Spleen (tissue), 11 donors: ENCODE measurements around the gene GOLPH3. TPM values are rescaled to one million over a fixed set of nuclear protein-coding genes. Genes with fewer than 3 reads are reported as not detected.

Source experiments
- DNase-seq: peaks from one replicate; pipeline ENCODE4 v3.0.0-alpha.2; 2020
- H3K27ac ChIP-seq, 8 donors: fragments of 200-600 bp; sonication (generic) in 7 of 8; 1 replicate in 4 of 8; 2 replicates in 4 of 8; pipeline versions ENCODE4 v1.5.0 to v1.8.0; 2016 to 2021; ENCODE audit warnings: inconsistent platforms in 4 of 8, mild to moderate bottlenecking in 4 of 8, moderate library complexity in 1 of 8
- H3K27me3 ChIP-seq, 7 donors: fragments of 200-600 bp; sonication (generic) in 6 of 7; replicated peaks in 1 of 7; 1 replicate in 4 of 7; 2 replicates in 3 of 7; pipeline versions ENCODE4 v1.5.0 to v1.8.0; 2016 to 2021; ENCODE audit warnings: inconsistent platforms in 3 of 7, mild to moderate bottlenecking in 1 of 7
- H3K36me3 ChIP-seq, 6 donors: fragments of 200-600 bp; sonication (generic) in 5 of 6; 1 replicate in 4 of 6; 2 replicates in 2 of 6; pipeline versions ENCODE4 v1.5.0 to v1.8.0; 2016 to 2021; ENCODE audit warnings: inconsistent platforms in 2 of 6
- H3K4me1 ChIP-seq, 6 donors: fragments of 200-600 bp; sonication (generic) in 5 of 6; 1 replicate in 3 of 6; 2 replicates in 3 of 6; pipeline versions ENCODE4 v1.5.0 to v1.8.0; 2016 to 2021; ENCODE audit warnings: inconsistent platforms in 3 of 6
- H3K4me3 ChIP-seq, 8 donors: fragments of 200-600 bp; sonication (generic) in 7 of 8; 1 replicate in 4 of 8; 2 replicates in 4 of 8; pipeline versions ENCODE4 v1.5.0 to v1.8.0; 2016 to 2021; ENCODE audit warnings: inconsistent platforms in 4 of 8, mild to moderate bottlenecking in 4 of 8, moderate library complexity in 2 of 8
- H3K9me3 ChIP-seq, 8 donors: fragments of 200-600 bp; sonication (generic) in 7 of 8; 1 replicate in 4 of 8; 2 replicates in 4 of 8; pipeline versions ENCODE4 v1.5.0 to v1.8.0; 2016 to 2021; ENCODE audit warnings: inconsistent platforms in 4 of 8
- CTCF ChIP-seq, 11 experiments: fragments of 200-600 bp in 7 of 11; fragments of 450-650 bp in 4 of 11; sonication (generic) in 4 of 11; IDR thresholded peaks in 8 of 11; conservative IDR thresholded peaks in 3 of 11; 1 replicate in 7 of 11; 2 replicates in 4 of 11; pipeline versions ENCODE4 v1.4.0 to v1.8.0; 2016 to 2021; ENCODE audit warnings: antibody characterized with exemption in 11 of 11, inconsistent platforms in 4 of 11, mild to moderate bottlenecking in 1 of 11
- POLR2A ChIP-seq, 3 donors: fragments of 450-650 bp; IDR thresholded peaks; one replicate each; pipeline ENCODE4 v1.5.1; 2017; ENCODE audit warnings: antibody characterized with exemption in 3 of 3, mild to moderate bottlenecking in 1 of 3
- POLR2AphosphoS5 ChIP-seq, 3 donors: sonication (generic); formaldehyde crosslinking; IDR thresholded peaks; one replicate each; pipeline ENCODE4 v1.5.1; 2017; ENCODE audit warnings: antibody characterized with exemption in 3 of 3
- WGBS, 5 donors: extraction: QIAGEN DNeasy Blood & Tissue Kit in 3 of 5; methylation state at CpG; one replicate each; pipeline versions ENCODE4 v1.1.5 to v1.1.7; 2013 to 2018; 5-methylcytosine and 5-hydroxymethylcytosine counted together
- intact Hi-C: fragments of 100-400 bp; cut with DNase I; formaldehyde crosslinking; loops from one replicate; pipeline ENCODE4 v1.15.0; 2023; ENCODE audit warnings: low total_unique reads
- polyA plus RNA-seq, 3 donors: library from polyadenylated mRNA; stranded (reverse); fragments of 200-250 nt; gene quantifications; one replicate each; pipeline ENCODE4 v1.2.1, GENCODE V29; 2013
- total RNA-seq, 7 donors: library from RNA; depleted of rRNA in 3 of 7; stranded (reverse); fragments of >200 nt in 3 of 7; fragmentation: NEBNext Ultra II Directional in 4 of 7; extraction: Animal tissue kit (Norgen Biotek cat#: 25700) in 4 of 7; gene quantifications; one replicate each; pipeline versions ENCODE4 v1.1.0 to v1.2.1, GENCODE V29; 2016 to 2021
- donor health status: healthy with polysubstance abuse.
- donor health status: DM: no; HTN: no; CAD: no; lungs with moderate emphysema.
- donor health status: DM: no; HTN: no; CAD: no.
- donor health status: Bipolar disorder and iron deficiency.
- donor health status: healthy.
- donor health status: DM: no; HTN: no; CAD: no.
- donor health status: DM: yes; HTN: yes; CAD: no.

GOLPH3 gene
- total and polyA plus RNA-seq, 10 donors = 27.0 to 82.3 (median 69.2) TPM

- no peaks in the 10 kb centered on the region for H3K4me1 ChIP-seq
- H3K27me3 ChIP-seq = no peaks in the 10 kb centered on the region
- H3K27ac ChIP-seq = no peak overlapping the region
- no peaks in the 10 kb centered on the region for H3K9me3 ChIP-seq
- 89 to 97% (median 93%) methylated on average over 4 of the region's 4 CpGs for WGBS, 5 donors
- intact Hi-C loops = no loop called here
- TF ChIP-seq CTCF (IDR thresholded peaks at IDR 0.05 in 8 of 11, conservative IDR thresholded peaks at IDR 0.05 in 3 of 11) = no peak
- TF ChIP-seq POLR2AphosphoS5 (IDR thresholded peaks at IDR 0.05) = no peak
- no peak for TF ChIP-seq POLR2A (IDR thresholded peaks at IDR 0.05)
- peaks cover 0 to 99% (median 35%) of the 10 kb centered on the region in 6 donors for H3K36me3 ChIP-seq
- no peak overlapping the region for H3K4me3 ChIP-seq
- DNase-seq = no peak
Measured at GRCh38 chr5:32116574-32117313, 57.4 kb downstream of the GOLPH3 start.

- no peak overlapping the region for H3K4me3 ChIP-seq
- intact Hi-C loops = no loop called here
- H3K4me1 ChIP-seq = no peaks in the 10 kb centered on the region
- DNase-seq = no peak
- 87 to 93% (median 88%) methylated on average over 3 of the region's 3 CpGs for WGBS, 5 donors
- no peaks in the 10 kb centered on the region for H3K27me3 ChIP-seq
- TF ChIP-seq POLR2AphosphoS5 (IDR thresholded peaks at IDR 0.05) = no peak
- no peak for TF ChIP-seq POLR2A (IDR thresholded peaks at IDR 0.05)
- TF ChIP-seq CTCF (IDR thresholded peaks at IDR 0.05 in 8 of 11, conservative IDR thresholded peaks at IDR 0.05 in 3 of 11) = no peak
- H3K27ac ChIP-seq = no peak overlapping the region
- peaks cover 0 to 99% (median 38%) of the 10 kb centered on the region in 6 donors for H3K36me3 ChIP-seq
- no peaks in the 10 kb centered on the region for H3K9me3 ChIP-seq
Measured at GRCh38 chr5:32115985-32116384, 58.1 kb downstream of the GOLPH3 start.

- no peaks in the 10 kb centered on the region for H3K9me3 ChIP-seq
- TF ChIP-seq POLR2AphosphoS5 (IDR thresholded peaks at IDR 0.05) (no peak), CTCF (IDR thresholded peaks at IDR 0.05 in 8 of 11, conservative IDR thresholded peaks at IDR 0.05 in 3 of 11) (no peak), POLR2A (IDR thresholded peaks at IDR 0.05) (no peak)
- WGBS, 5 donors = 92 to 95% (median 93%) methylated on average over 5 of the region's 5 CpGs
- H3K4me3 ChIP-seq = no peak overlapping the region
- peaks cover 0 to 99% (median 62%) of the 10 kb centered on the region in 6 donors for H3K36me3 ChIP-seq
- no peaks in the 10 kb centered on the region for H3K27me3 ChIP-seq
- no peak overlapping the region for H3K27ac ChIP-seq
- intact Hi-C loops = no loop called here
- H3K4me1 ChIP-seq = no peaks in the 10 kb centered on the region
- DNase-seq = no peak
Measured at GRCh38 chr5:32110111-32110696, 63.9 kb downstream of the GOLPH3 start.

GRCh38 chr5:32109236-32109635 lies 64.9 kb downstream of the GOLPH3 start:
- intact Hi-C loops = no loop called here
- Histone ChIP-seq H3K36me3 (peaks cover 2 to 100% (median 69%) of the 10 kb centered on the region in 6 donors), H3K4me1 (no peaks in the 10 kb centered on the region), H3K27me3 (no peaks in the 10 kb centered on the region), H3K9me3 (no peaks in the 10 kb centered on the region), H3K4me3 (no peak overlapping the region), H3K27ac (no peak overlapping the region)
- no peak for DNase-seq
- 93 to 98% (median 95%) methylated on average over 10 of the region's 10 CpGs for WGBS, 5 donors
- TF ChIP-seq POLR2AphosphoS5 (IDR thresholded peaks at IDR 0.05) (no peak), CTCF (IDR thresholded peaks at IDR 0.05 in 8 of 11, conservative IDR thresholded peaks at IDR 0.05 in 3 of 11) (no peak), POLR2A (IDR thresholded peaks at IDR 0.05) (no peak)
